Epithelial cell of esophagus (primary cell): Measurements from ENCODE around the gene IFNE.

Experiments used
- DNase-seq: peaks from one replicate; pipeline ENCODE4 v3.0.0; 2010; ENCODE audit warnings: low read depth
- H3K4me3 ChIP-seq: 2 replicates; pipeline ENCODE4 v1.5.1; 2011; ENCODE audit warnings: mild to moderate bottlenecking, low read length, control low read depth
- CTCF ChIP-seq: IDR thresholded peaks from 2 replicates; pipeline ENCODE4 v1.5.1; 2011; ENCODE audit warnings: low read depth, mild to moderate bottlenecking, low read length, control low read depth, inconsistent platforms; ENCODE audit not compliant: insufficient read depth; ENCODE audit errors: missing control alignments

Gene IFNE

DNA sequence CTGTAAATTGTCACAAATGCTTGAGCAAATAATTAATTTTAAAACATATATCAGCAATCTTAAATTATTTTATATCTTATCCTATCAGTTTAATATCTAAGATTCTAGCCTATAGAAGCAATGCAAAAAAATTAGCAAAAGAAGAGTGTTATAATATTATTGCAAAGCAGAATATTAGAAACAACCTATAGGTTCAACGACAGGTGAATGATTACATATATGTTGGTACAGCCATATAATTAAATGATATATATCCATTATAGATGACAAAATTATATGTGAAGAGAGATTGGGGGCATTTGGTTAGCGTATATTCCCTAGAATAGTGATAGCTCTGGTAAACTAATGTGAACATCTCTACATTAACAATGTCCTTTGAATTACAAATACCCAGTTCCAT is at the start of gene IFNE:
Gene IFNE, minus strand, starts transcription at position 101 of the 400 bp plus-strand sequence. CDS start 619 bp downstream, outside the sequence.
- H3K4me3 ChIP-seq, result no peak within 1 kb of the TSS
- no peak for TF ChIP-seq CTCF
- DNase-seq, result no peak

- TF ChIP-seq CTCF, result no peak
- no peak for DNase-seq
- no peak overlapping the region for H3K4me3 ChIP-seq
Observed at GRCh38 chr9:21528123-21528808, 46.2 kb upstream of the IFNE start.

DNA sequence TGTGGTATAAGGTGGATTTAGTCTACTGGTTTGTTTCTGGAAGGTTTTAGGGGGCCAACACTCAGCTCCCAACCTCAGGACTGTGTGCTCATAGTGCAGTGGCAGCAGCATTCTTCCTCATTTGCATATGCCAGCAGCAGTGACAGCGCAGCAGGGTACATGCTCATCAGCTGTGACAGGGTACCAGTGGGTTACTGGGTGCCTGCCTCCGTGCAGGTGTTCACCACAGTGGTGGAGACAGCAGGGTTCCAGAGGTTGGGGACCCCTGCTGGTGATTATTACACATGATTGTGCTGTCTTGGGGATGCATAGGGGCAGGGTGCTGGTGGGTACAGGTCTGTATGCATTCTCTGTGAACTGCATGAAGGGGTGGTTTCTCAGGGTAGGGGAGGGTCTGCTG is 45.5 kb upstream of the IFNE start:
- DNase-seq, result no peak
- no peak overlapping the region for H3K4me3 ChIP-seq
- TF ChIP-seq CTCF, result no peak

GRCh38 chr9:21525174-21525573 is 43.1 kb upstream of the IFNE start:
- no peak for DNase-seq
- H3K4me3 ChIP-seq, result no peak overlapping the region
- no peak for TF ChIP-seq CTCF

GRCh38 chr9:21524099-21524830 is 42.2 kb upstream of the IFNE start:
- no peak for TF ChIP-seq CTCF

GRCh38 chr9:21523021-21524014 is 41.2 kb upstream of the IFNE start:
- no peak for TF ChIP-seq CTCF
- H3K4me3 ChIP-seq, result no peak overlapping the region
- DNase-seq, result no peak

More at GRCh38 chr9:21524099-21524830, 42.2 kb upstream of the IFNE start:
- no peak overlapping the region for H3K4me3 ChIP-seq
- no peak for DNase-seq
